Measurements from ENCODE around the gene SUPT16H. TPM values are rescaled to one million over a fixed set of nuclear protein-coding genes. Genes with fewer than 3 reads are reported as not detected.

The SUPT16H gene
- total and polyA plus RNA-seq, 2 of the 13 experiments (the other 11 are each of a cell fraction or from before 2014, with no cell fraction given): 77.5 to 230 TPM

GRCh38 chr14:21383848-21384493 is at the start of gene SUPT16H (continued):
- no peak for TF ChIP-seq CENPX (CRISPR knock-in tag; IDR thresholded peaks at IDR 0.05)
- TF ChIP-seq ZNF660 (CRISPR knock-in tag; IDR thresholded peaks at IDR 0.05; ENCODE audit: borderline replicate concordance, low read depth): no peak
- peak; percentile 59 for TF ChIP-seq HNF1B (CRISPR knock-in tag; IDR thresholded peaks at IDR 0.05)
- no peak; the same call in 1 of the 2 replicates for TF ChIP-seq ZFP90 (CRISPR knock-in tag; IDR thresholded peaks at IDR 0.05; ENCODE audit: borderline replicate concordance)
- peak; percentile 82 to 92 for TF ChIP-seq HMGXB4 (CRISPR knock-in tag; IDR thresholded peaks at IDR 0.05; ENCODE audit: borderline replicate concordance in 1 of 2, low read depth in 1 of 2)
- TF ChIP-seq ATF6 (CRISPR knock-in tag; conservative IDR thresholded peaks at IDR 0.05): no peak; the same call in 1 of the 2 replicates
- peak; percentile 89 for TF ChIP-seq CREM (IDR thresholded peaks at IDR 0.05)
- TF ChIP-seq CREM (CRISPR knock-in tag; IDR thresholded peaks at IDR 0.05): no peak
- TF ChIP-seq SUZ12 (IDR thresholded peaks at IDR 0.05; ENCODE audit: low read depth, low read length): no peak
- TF ChIP-seq ZNF737 (CRISPR knock-in tag; IDR thresholded peaks at IDR 0.05; ENCODE audit: borderline replicate concordance): 0 out of 2 replicates have a peak, but pooled peaks have one; percentile 10
- no peak; the same call in 1 of the 2 replicates for TF ChIP-seq NKX3-1 (CRISPR knock-in tag; IDR thresholded peaks at IDR 0.05)
- TF ChIP-seq TEF (CRISPR knock-in tag; IDR thresholded peaks at IDR 0.05): no peak
- TF ChIP-seq LBX2 (CRISPR knock-in tag; IDR thresholded peaks at IDR 0.05; ENCODE audit: borderline replicate concordance): no peak; the same call in 1 of the 2 replicates
- no peak for TF ChIP-seq THRA (CRISPR knock-in tag; IDR thresholded peaks at IDR 0.05; ENCODE audit: borderline replicate concordance)
- TF ChIP-seq ZNF841 (CRISPR knock-in tag; IDR thresholded peaks at IDR 0.05; ENCODE audit: borderline replicate concordance): no peak

Data from HepG2 (cell line).